Activated CD8-positive, alpha-beta memory T cell treated with anti-CD3 and anti-CD28 coated beads, Interleukin-2, amount 50 U/mL, for 24 hours (primary cell): ENCODE measurements around the gene GDPD5.
A peak's percentile ranks its signal among the peaks of the same experiment; 100 is the strongest.

Experiments
- DNase-seq: peaks from one replicate; pipeline ENCODE4 v3.0.0-alpha.2; 2020; ENCODE audit errors: extremely low read depth

GDPD5 gene

DNA sequence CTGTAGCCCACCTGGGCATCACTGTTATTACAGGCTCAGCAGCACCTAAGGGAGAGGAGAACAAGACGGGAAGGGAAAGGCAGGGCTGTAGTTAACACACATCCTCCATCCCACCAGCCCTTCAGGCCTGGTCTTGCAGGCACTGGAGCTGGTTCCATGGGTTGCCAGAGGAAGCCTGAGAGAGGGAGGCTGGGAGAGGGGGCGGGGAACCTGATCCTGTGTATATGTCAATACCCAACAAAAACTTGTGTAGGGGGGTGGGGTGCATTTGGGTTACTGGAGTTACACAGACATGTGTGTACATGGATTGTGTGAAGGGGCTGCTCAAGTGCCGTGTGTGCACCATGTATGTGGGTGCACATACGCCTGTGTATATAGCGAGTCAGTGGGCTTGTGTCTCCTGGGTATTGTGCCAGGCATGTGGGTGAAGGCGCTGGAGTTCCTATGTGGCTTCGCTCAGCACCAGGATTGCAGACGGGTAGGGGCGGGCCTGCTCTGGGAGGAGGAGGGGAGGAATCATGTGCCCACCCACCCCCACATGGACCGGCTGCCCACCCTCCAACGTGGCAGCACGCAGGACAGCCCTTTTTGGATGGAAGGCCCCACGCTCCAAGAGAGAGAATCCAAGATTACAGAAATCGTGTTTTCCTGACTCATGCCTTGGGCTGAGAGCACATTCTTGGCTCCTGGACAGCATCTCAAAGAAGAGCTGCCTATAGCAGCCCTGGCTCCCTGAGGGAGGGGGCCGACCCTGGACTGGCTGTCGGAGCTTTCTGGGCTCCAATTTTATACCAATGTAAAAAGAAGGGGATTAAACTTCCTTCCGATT lies 32.1 kb upstream of the GDPD5 start:
- DNase-seq, result no peak

DNA sequence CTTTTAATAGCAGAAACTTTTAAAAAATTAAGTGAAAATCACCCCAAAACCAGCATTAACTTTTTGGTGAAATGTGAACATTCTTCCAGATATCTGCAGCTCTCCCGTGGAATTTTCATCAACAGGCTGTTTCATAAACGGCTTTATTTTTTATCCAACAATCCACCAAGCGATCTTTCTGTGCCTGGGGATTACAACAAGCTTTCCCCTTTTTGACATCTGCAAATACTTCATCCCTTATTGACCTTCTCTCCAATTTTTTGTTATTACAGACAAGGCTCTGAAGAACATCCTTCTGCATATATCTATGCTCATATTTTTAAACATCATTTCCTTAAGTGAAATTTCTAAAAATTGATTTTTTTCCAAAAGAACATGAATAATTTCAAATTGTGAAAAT lies 30.5 kb upstream of the GDPD5 start:
- no peak for DNase-seq

DNA sequence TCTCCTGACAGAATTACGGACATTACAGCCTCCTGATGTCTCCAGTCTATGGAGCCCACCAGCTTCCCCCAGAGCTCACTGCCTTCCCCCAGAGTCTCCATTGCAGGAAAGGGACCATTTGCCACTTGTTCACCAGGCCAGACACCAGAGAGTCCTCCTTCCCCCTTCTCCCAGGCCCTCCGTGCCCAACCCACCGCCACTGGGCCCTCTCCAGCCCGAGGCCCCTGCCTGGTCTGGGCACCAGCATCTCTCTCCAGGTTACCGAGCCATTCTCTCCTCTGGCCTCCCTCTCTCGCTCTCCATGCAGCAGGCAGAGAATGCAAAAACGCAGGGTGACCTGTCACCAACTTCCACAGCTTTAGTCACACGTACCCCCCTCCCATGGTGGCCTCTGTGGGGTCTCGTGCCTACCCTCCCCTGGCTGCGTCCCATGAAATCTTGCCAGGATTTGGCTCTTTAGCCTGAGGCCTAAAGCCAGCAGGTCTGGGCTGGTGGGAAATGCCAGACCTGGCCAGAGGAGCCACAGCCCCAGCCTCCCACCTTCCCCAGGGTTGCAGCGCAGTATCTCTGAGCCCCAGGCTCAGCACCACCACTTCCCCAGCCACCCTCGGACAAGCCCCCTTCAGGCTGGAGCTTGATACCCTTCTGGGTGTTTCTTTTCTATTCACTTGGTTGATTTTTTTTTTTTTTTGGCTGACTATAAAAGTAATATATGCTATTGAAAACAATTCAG lies 29.5 kb upstream of the GDPD5 start:
- DNase-seq, result no peak

DNA sequence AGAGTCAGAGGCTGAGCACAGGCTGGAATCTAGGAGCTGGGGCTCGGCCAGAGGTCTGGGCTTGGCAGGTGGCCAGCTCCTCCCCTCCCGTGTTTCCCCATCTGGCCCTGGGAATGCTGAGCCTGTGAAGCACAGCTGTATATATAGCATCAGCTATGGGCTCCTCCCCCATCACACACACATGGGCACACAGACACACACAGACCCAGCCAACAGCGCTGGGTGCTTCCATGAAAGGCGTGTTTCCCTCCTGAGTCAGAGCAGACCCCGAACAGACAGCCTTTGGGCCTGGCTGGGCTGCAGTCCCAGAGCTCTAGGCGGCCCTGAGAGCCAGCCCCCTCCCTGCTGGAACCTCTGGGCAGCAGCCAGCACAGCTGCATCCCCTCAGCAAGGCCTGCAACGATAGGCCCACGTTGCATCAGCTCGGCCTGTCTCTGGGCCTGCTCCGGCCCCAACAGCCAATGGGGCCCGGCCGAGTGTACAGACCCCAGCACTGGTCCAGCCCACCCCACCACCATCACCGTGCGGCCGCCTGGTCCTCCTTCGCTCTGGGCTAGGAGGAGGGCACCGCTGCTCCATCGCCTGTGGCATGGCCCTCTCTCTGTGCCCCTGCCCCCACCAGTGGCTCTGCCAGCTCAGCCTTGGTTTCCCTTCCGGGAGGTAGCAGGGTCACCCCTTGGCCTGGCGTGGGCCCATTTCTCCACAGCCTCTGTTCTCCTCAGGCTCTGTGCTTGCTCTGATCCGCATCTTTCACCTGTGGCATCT lies 28.7 kb upstream of the GDPD5 start:
- no peak for DNase-seq

GRCh38 chr11:75553889-75554257 lies 28.1 kb upstream of the GDPD5 start:
- DNase-seq, result no peak

DNA sequence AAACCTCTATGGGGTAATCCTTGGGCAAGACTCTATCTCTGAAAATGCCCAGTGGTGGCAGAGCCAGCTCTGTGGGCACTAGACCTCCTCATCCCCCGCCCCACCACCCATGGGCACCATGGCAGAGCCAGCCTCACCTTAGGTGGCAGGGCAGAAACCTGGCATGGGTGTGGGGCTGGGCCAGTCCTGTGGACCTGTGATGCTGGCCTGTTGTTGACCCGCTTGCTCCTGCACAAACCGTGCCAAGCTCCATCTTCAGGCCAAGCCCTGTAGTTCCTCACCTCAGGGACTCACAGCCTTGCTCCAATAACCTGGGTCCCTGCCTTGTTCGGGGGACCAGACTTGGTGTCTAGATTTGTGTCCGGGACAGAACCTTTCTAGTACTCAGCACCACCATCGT lies 27.4 kb upstream of the GDPD5 start:
- DNase-seq, result no peak

DNA sequence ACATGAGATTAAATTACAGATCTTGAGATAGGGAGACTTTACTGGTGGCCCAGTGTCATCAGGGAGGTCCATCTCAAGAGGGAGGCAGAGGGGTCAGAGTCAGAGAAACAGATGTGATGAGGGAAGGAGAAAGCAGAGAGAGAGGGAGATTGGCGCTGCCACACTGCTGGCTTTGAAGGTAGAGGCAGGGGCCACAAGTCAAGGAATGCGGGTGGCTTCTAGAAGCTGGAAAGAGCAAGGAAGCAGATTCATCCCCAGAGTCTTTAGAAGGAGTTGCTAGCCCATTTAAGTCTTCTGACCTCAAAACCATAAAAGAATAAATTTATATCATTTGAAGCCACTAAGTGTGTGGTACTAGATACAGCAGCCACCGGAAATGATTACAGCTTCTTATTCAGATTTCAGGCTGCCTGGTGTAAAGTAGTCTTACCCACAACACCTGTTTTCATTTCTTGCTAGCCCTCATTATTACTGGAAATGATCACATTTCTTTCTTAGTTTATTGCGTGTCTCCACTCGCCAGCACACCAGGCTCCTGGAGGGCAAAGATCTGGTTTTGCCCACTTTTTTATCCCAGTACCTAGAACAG lies 23.7 kb upstream of the GDPD5 start:
- DNase-seq, result no peak

DNA sequence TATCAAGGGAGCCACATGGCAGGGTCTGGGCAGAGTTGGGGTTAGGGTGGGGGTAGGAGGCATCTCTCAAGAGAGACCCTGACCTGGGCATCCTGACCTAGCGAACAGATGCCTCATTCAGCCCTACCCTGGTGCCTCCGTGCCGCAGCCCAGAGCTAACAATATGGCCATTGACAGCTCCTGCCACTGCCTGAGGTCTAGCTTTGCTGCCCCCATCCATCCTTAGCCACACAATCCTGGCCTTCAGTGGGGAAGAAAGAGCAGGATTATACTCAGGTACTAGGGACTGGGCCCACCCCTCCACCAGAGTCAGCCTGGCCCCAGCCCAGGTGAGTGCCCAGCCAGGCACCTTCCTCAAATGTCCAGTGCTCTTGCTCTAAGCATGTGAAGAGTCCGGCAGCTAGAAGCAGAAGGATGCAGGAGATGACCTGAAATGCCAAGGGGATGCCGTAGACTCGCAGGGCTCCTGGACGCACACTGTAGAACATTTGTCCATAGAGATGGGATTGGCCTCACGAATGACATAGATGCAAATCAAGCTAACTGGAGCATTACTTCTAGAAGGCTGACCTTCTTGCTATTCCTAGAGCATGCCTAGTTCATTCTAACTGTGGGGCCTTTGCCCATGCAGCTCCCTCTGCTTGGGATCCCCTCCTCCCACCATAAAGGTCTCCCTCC lies 23.0 kb upstream of the GDPD5 start:
- DNase-seq, result no peak

DNA sequence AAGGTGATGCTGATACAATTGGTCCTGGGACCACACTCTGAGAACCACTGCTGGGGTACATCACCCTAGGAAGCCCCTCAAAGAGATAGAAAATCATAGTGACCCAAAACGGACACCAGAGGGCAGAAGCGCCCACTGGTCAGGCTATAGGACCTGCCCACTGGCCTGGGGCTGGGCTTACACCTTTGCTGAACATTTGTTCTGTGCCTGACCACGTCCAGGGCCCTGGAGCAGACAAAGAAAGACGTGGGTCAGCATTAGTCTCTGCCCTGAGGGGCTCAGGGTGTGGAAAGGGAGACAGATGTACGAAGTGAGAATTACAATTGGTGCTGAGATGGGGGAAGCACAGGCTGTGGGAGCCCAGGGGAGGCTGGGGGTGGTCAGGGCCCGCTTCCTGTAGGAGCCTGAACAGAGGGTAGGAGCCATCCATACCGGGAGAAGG lies 21.9 kb upstream of the GDPD5 start:
- DNase-seq, result no peak

DNA sequence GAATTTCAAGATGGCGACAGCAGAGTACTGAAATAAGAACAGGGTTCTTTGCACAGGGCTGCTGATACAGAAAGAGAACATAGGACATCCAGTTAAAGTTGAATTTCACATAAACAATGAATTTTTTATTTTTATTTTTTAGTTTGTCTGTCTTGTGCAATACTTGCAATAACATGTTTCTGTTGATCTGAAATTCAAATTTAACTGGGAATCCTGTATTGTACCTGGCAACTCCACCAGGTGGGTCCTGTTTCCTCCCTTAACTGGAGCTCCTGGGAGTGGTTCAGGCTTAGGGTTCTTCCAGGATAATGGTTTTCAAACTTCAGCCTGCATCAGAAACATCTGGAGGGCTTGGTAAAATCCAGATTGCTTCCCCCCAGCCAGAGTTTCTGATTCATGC lies 21.4 kb upstream of the GDPD5 start:
- DNase-seq, result no peak

- DNase-seq, result no peak
These were observed 18.1 kb upstream of the GDPD5 start for GRCh38 chr11:75543806-75544205.

GRCh38 chr11:75542088-75542438 lies 16.3 kb upstream of the GDPD5 start:
- no peak for DNase-seq

DNA sequence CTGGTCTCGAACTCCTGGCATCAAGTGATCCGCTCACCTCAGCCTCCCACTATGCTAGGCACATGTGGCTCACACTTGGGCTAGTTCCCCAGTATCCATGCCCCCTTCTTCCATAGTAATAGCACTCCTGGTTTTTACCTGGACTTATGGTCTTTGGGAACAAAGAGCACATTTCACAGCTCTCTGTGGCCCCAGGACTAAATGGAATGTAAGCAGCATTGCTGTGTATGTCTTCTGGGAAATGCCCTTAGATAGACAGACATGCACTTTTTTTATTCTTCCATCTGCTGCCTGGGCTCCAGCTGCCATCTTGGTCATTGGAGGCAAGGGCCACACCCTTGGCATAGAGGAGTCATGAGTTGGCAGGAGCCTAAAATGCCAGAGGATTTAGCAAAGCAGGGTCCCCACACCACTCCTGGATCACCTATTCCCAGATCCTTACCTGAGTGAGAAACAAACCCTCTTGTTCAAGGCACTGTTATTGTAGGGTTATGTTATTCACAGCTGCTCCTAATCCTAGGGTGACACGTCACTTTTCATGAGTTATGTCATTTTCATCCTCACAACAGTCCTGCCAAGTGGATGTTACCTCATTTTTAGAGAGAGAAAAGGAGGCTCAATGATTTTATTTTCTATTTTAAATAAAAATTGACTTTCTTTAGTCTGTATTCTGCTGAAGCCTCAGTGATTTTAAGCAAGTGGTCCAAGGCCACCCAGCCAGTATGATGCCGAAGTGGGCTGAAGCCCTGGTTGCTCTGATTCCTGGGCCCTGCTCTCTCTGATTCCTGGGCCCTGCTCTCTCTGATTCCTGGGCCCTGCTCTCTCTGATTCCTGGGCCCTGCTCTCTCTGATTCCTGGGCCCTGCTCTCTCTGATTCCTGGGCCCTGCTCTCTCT lies 15.7 kb upstream of the GDPD5 start:
- DNase-seq, result no peak

- DNase-seq, result no peak
These were observed 14.0 kb upstream of the GDPD5 start for GRCh38 chr11:75539459-75540334.

GRCh38 chr11:75538150-75538942 lies 12.6 kb upstream of the GDPD5 start:
- no peak for DNase-seq

DNA sequence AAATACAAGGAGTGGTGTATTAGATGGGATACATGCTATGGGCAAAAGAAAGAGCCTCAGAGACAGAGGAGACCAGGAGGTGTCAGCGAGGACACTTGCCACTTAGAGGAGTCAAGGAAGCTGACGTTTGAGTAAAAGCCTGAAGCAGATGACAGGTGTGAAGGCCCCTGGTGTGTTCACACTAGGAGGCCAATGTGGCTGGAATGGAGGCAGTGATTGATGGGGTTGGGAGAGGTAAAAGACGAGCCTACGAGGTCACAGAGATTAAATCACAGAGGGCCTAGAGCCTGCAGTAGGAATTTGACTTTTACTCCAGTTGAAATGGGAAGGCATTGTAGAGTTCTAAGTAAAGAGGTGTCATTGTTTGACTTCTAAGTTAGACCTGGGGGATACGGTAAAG lies 12.0 kb upstream of the GDPD5 start:
- DNase-seq, result no peak

DNA sequence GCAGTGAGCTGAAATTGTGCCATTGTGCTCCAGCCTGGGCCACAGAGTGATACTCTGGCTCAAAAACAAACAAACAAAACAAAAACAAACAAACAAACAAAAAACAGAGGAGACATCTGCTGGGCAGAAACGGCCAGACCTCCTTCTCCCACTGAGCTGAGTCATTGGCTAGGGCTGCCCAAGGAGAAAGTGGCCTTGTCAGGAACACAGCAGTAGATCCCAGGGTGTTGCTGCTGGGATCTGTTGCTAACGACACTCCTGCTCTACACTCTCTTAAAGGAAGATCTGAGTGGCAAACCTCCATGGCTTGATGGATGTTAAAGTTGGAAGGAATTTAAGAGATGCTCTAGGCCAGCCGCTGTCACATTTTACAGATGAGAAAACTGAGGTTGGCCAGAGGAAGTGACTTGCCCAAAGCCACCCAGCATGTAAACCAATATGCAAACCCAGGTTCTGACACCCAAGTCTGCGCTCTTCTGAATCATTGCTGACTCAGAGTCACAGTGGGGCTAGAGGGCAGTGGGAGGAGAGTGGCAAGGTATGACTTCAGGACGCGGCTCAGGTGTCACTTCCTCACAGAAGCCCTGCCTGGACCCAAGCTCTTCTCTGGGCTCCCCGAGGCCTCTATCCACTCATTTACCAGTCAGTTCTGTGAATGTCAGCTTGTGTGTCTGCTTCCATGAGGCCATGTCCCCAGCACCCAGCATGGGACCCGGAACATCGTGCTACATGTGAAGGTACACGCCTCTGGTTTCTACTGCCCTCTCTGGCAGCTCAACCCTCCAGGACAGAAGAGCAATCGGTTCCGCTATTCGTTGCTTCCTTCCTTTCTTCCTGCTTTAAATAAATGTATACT lies 11.3 kb upstream of the GDPD5 start:
- peak; percentile 19 for DNase-seq

- no peak for DNase-seq
These were observed 9.3 kb upstream of the GDPD5 start for GRCh38 chr11:75535071-75535470.
